ENCODE measurements around the gene RET. TPM values are rescaled to one million over a fixed set of nuclear protein-coding genes. Genes with fewer than 3 reads are reported as not detected.
"Not testable (repeated sequence)": the region's sequence is repeated elsewhere in the genome, so short reads cannot be mapped to it uniquely, and the experiment has no call there.

The RET gene
- polyA plus RNA-seq, 4 donors, result 15.9 to 30.3 (median 22.8) TPM

- no peak for DNase-seq (ENCODE audit: low read depth in 4 of 4, low spot score in 2 of 4)
Observed at GRCh38 chr10:43076311-43076875, 476 bp upstream of the RET start.

GRCh38 chr10:43077421-43078171, 727 bp downstream of the RET start:
- no peak for DNase-seq (ENCODE audit: low read depth in 4 of 4, low spot score in 2 of 4)

- DNase-seq (ENCODE audit: low read depth in 4 of 4, low spot score in 2 of 4), result no peak
Observed at GRCh38 chr10:43078175-43078985, 1.5 kb downstream of the RET start.

- DNase-seq (ENCODE audit: low read depth in 4 of 4, low spot score in 2 of 4), result no peak
Observed at GRCh38 chr10:43078986-43079273, 2.1 kb downstream of the RET start.

- no peak for DNase-seq (ENCODE audit: low read depth in 4 of 4, low spot score in 2 of 4)
Observed at GRCh38 chr10:43079856-43080255, 3.0 kb downstream of the RET start.

GRCh38 chr10:43082087-43082486, 5.2 kb downstream of the RET start:
- DNase-seq (ENCODE audit: low read depth in 4 of 4, low spot score in 2 of 4), result no peak

- no peak for DNase-seq (ENCODE audit: low read depth in 4 of 4, low spot score in 2 of 4)
Observed at GRCh38 chr10:43082746-43083145, 5.9 kb downstream of the RET start.

GRCh38 chr10:43083764-43084163, 6.9 kb downstream of the RET start:
- no peak for DNase-seq (ENCODE audit: low read depth in 4 of 4, low spot score in 2 of 4)

GRCh38 chr10:43084812-43085211, 7.9 kb downstream of the RET start:
- no peak for DNase-seq (ENCODE audit: low read depth in 4 of 4, low spot score in 2 of 4)

GRCh38 chr10:43086321-43086942, 9.6 kb downstream of the RET start:
- DNase-seq (ENCODE audit: low read depth in 4 of 4, low spot score in 2 of 4), result no peak

GRCh38 chr10:43089519-43089918, 12.7 kb downstream of the RET start:
- DNase-seq (ENCODE audit: low read depth in 4 of 4, low spot score in 2 of 4), result no peak

GRCh38 chr10:43090188-43090587, 13.3 kb downstream of the RET start:
- no peak for DNase-seq (ENCODE audit: low read depth in 4 of 4, low spot score in 2 of 4)

- DNase-seq (ENCODE audit: low read depth in 4 of 4, low spot score in 2 of 4), result no peak
Observed at GRCh38 chr10:43090664-43091063, 13.8 kb downstream of the RET start.

GRCh38 chr10:43091846-43092245, 15.0 kb downstream of the RET start:
- DNase-seq (ENCODE audit: low read depth in 4 of 4, low spot score in 2 of 4), result no peak

- no peak for DNase-seq (ENCODE audit: low read depth in 4 of 4, low spot score in 2 of 4)
Observed at GRCh38 chr10:43093423-43094076, 16.7 kb downstream of the RET start.

- DNase-seq (ENCODE audit: low read depth in 4 of 4, low spot score in 2 of 4), result no peak
Observed at GRCh38 chr10:43094085-43094484, 17.2 kb downstream of the RET start.

GRCh38 chr10:43099339-43099738, 22.5 kb downstream of the RET start:
- DNase-seq (ENCODE audit: low read depth in 4 of 4, low spot score in 2 of 4), result not testable (repeated sequence)

GRCh38 chr10:43099928-43100327, 23.1 kb downstream of the RET start:
- DNase-seq (ENCODE audit: low read depth in 4 of 4, low spot score in 2 of 4), result no peak

GRCh38 chr10:43100366-43100765, 23.5 kb downstream of the RET start:
- no peak for DNase-seq (ENCODE audit: low read depth in 4 of 4, low spot score in 2 of 4)

GRCh38 chr10:43102063-43102828, 25.4 kb downstream of the RET start:
- no peak for DNase-seq (ENCODE audit: low read depth in 4 of 4, low spot score in 2 of 4)

Measured in left renal cortex interstitium (tissue), 4 donors.